GM19023 (cell line): ENCODE measurements around the gene ANO10.
A peak's percentile ranks its signal among the peaks of the same experiment; 100 is the strongest.
"Not testable (repeated sequence)": the region's sequence is repeated elsewhere in the genome, so short reads cannot be mapped to it uniquely, and the experiment has no call there.

Experiments
- ATAC-seq: cut with Tn5 transposase; IDR thresholded peaks from one replicate; pipeline ENCODE4 v1.9.1; 2021; ENCODE audit warnings: mild to moderate bottlenecking, moderate library complexity; ENCODE audit not compliant: unreplicated experiment

Gene ANO10

DNA sequence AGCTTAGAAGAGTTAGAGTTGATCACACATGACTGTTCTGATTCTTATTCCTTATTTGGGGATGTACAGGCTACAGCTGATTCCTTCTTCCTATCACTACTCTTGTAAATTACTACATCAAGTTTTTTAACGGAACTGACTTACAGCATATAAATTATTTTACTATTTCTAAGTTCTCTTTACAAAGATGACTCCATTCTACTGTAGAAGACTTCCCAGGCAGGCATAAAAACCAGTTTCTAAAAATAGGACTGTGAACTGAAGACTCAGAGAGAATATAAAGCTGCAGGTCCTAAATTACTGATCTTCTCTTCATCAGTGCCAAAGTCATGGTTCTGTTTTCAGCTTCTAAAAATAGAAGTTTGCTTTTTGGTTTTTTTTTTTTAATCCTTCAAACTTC lies 38.9 kb downstream of the ANO10 start:
- no peak for ATAC-seq

DNA sequence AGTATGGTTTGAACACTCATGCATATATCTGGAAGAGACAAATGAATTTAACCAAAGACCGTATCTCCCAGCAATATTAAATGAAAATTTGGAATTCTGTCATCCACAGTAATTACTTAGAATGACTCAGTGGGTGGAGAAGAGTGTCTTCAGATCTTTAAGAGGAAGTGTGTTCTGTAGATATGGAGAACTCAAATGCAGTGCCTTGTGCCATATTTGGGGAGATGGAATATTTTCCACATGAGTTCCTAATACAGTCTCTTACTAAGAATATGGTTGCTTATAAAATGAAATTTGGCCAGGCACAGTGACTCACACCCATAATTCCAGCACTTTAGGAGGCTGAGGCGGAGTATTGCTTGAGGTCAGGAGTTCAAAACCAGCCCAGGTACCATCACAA lies 40.5 kb downstream of the ANO10 start:
- no peak for ATAC-seq

DNA sequence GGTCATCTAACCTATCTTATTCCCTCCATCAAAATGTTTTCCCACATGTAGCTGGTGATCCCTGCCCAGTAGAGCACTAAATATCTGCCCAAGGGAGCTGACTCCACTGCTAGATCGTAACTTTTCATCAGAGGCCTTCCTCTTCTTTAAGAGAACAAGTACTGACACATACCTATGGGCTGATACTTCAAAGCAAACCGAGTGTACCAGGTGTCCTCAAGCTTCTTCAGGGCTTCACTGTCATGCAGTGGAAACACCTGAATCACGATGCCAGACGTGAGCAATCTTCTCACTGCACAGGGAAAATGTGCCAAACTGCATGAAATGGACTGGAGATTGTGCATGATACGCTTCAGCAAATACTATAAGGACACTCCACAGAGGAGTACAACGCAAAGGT lies 41.6 kb downstream of the ANO10 start:
- no peak for ATAC-seq

DNA sequence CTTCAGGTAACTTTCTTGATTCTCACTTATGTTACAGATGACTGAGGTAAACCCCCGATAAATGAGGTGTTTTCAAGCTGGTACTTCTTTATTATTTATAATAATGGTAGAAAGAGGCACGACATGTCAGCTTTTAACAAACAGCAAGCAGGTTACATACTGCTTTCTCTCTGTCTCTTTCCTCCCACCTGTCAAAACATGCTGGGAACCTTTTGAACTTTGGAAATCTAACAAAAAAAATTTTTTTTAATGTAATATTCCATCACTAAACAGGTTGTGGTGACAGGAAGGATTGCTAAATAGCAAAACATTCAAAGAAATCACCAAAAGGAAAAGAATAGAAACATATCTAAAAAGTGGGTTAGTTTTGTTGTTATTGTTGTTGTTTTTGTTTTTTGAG lies 48.2 kb downstream of the ANO10 start:
- ATAC-seq, result no peak

DNA sequence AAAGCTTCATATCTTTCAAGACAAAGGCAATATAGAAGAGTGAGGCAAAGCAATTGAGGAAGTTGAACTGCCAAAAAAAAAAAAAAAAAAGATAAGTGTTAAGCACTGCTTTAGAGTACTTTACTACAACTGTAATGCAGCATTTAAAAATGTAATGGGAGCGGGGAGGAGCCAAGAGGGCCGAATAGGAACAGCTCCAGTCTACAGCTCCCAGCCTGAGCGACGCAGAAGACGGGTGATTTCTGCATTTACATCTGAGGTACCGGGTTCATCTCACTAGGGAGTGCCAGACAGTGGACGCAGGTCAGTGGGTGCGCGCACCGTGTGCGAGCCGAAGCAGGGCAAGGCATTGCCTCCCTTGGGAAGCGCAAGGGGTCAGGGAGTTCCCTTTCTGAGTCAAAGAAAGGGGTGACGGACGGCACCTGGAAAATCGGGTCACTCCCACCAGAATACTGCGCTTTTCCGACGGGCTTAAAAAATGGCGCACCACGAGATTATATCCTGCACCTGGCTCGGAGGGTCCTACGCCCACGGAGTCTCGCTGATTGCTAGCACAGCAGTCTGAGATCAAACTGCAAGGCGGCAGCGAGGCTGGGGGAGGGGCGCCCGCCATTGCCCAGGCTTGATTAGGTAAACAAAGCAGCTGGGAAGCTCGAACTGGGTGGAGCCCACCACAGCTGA lies 56.0 kb downstream of the ANO10 start:
- ATAC-seq, result not testable (repeated sequence)

DNA sequence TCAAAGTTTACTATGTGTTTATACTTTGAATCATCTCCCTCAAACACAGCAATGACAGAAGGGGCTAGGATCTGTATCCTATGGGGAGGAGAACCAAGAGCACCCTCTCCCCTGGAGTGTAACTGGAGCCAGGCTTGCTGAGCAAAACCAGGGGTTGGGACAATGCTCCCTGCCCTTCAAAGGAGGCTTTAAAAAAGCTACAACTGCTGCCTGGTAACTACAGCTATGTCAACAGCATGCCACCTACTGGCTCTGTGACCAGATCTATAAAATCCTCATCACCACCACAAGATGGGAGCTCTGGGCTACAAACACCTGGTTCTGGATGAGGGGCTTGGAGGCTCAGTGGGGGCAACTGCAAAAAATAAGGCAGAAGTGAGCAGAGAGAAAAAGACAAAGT lies 61.9 kb downstream of the ANO10 start:
- ATAC-seq, result no peak

DNA sequence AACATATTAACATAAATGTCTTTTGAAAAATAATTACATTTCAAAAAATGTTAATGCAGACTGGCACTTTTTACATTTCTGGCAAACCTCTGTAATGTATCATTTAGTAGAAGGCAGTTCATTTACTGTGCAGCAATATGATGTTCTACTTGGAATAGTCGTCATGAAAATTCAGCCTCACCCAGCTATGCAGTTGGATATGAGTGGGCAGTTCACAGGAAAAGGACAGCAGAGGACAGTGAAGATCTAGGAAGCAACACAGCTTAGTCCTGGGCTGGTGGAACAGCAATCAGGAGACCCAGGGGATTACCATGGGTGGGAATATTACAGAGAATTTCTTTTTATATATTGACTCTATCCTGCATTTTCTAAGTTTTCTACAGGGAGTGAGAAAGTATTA lies 63.6 kb downstream of the ANO10 start:
- no peak for ATAC-seq

DNA sequence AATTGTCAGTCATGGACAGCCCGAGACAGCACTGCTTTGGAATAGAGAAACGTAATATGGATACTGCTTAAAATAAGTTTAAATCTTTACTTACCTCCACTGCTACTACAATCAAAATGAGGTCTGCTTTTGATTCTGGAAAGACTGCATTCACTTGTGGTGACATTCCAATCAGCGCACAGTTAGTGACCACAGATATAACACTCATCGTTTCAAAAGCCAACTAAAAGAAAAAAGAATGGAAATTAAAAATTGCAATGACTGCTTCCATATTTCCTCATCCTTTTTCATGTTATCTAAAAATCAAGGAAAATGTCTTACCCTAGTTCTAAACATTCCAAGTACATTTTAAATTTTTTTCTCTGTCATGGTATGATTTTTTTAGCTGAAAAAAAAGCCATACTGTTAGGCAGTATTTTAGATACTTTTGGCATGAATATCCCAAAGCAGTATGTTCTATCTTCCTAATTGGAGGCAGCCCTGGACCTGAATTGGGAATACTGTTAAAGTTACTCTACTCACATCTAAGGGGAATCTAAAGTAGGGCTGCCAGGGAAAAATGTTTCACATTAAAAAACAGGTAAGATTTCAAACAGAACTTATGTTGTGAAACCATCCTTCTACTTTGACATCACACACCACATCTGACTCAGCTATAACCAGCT lies 72.1 kb downstream of the ANO10 start:
- no peak for ATAC-seq

DNA sequence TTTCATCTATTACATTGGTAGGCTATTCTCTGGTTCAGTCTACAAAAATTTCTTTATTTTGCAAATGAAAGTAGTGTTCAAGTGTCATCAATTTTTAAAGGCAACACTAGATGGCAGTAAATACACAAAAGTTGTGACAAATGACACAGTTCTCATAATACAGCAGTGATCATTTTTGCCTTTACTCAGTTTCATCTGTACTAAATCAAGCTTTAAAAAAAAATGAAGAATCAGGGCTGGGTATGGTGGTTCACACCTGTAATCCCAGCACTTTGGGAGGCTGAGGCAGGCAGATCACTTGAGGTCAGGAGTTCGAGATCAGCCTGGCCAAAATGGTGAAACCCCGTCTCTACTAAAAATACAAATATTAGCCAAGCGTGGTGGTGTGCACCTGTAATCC lies 77.5 kb downstream of the ANO10 start:
- ATAC-seq, result not testable (repeated sequence)

DNA sequence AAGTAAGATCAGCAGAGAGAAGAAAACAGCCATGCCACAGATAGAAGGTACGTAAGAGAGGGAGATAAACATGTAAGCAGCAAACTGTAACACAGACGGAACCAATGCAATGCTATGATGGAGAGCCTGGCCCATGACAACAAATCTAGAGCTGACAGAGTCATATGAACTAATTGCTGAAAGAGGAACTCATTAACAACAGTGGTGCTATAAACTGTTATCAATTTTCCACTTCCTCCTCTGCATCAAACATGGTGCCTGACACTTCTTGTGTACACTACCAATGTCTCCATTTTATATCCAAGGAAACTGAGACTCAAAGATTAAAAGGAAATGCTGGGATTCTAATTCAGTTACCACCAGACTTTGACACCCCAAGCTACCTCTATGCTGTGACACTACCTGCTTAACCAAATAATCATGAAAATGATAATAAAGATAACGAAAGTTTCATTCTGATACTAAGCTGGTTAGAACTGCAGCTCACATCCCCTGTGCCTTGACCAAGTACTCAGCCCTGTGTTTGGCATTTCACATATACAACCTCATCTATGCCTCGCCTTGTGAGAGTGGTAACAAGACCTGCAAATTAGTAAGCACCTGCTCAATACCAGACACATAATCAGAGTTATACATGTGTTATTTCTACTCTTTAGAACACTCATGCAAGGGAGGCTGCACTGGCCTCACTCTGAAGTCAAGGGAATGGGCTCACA lies 79.3 kb downstream of the ANO10 start:
- ATAC-seq, result no peak

DNA sequence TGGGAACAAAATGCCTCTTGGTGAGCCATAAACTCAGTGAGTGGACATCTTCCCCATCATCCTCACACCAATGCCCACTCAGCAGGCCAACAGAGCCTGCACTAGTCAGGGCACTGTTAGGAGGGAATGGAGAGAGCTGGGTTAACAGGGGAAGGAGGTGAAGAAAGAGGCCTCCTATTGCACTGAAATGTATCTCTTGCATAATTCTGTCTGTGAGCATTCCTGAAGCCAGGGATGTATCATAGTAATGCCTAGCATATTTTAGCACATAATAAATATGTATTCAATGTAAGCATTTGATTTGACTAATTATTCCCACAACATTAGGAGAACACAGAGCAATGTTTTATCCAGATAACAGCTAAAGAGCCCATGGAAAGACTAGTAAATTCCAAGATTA lies 81.2 kb downstream of the ANO10 start:
- no peak for ATAC-seq

DNA sequence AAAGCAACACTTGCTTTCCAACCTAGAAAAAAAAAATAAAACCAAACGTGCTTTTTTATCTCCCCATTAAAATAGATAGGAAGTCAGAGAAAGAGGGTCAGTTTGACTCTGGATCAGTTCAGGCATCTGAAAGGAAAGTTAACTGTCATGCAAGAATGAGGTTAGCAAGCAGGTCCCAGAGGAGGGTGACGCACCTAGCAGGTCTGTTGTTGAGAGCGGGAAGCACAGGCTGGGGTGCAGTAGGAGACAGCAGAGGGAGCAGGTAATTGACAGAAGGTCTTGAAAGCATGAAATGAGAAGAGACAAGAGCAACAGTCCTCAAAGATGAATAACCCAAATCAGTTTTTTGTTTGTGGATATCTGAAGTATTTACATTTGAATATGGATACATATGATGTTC lies 82.5 kb downstream of the ANO10 start:
- no peak for ATAC-seq

DNA sequence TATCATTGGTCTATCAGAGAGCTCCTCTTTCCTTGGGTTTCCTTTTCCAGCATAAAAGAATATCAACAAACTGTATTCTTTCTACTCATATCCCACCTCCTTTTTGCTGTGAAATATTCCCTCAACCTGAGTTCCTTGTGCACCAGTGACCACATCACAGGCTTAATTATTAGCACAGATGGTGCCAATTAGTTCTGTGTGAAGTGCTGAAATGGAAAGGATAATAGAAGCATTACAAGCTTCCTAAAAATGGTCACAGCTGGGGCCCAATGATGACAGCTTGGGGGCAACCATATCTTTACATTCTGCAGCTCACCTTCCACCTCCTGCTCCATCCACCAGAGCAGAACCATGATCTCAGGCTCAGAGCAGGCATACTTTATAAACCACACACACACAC lies 84.6 kb downstream of the ANO10 start:
- no peak for ATAC-seq

DNA sequence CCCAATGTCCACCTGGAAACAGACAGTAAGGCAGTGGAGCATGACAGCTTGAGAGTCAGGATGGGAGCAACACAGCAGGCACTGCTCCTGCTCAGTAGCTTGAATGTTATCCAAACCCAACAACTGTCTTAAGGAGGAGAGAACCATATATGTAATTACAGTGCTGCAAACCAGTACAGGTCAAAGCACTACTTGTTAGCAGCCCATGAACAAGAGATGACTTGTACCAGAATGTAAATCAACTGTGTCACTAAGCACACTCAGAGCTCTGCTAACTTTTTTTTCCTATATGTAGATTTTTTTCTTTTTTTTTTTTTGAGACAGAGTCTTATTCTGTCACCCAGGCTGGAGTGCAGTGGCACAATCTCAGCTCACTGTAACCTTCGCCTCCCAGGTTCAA lies 87.1 kb downstream of the ANO10 start:
- ATAC-seq, result no peak

DNA sequence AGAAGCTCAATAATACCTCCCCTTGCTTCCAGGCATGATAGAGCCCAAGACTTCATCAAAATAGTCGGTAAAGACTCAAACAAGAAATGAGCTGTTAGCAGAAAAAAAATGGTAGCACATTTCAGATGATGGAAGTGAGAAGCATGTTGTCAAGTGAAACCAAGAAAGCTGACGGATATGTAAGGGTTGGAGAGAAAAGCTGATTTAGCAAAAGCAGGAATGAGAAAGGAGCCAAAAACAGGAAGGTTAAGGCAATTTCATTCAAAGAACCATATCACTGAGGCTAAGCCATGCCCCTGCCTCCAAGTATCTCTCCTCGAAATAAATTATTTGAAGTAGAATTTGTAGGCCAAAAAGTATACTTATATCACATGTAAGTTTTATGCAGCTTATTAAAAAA lies 88.8 kb downstream of the ANO10 start:
- ATAC-seq, result no peak

DNA sequence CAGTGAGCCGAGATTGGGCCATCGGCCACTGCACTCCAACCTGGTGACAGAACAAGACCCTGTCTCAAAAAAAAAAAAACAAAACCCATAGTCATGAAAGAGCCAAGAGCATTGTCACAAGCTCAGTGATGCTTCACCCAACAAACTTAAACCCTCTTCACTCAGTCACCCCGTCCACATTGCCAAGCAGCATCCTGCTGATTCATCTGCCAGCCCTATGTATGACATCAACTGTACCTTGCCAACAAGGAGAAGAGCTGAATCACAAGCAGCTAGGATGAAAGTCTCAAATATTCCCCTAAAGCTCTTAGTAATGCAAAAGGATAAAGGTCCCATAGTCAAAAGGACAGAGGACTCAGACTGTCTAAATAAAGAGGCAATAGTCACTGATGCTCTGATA lies 90.0 kb downstream of the ANO10 start:
- ATAC-seq, result no peak

DNA sequence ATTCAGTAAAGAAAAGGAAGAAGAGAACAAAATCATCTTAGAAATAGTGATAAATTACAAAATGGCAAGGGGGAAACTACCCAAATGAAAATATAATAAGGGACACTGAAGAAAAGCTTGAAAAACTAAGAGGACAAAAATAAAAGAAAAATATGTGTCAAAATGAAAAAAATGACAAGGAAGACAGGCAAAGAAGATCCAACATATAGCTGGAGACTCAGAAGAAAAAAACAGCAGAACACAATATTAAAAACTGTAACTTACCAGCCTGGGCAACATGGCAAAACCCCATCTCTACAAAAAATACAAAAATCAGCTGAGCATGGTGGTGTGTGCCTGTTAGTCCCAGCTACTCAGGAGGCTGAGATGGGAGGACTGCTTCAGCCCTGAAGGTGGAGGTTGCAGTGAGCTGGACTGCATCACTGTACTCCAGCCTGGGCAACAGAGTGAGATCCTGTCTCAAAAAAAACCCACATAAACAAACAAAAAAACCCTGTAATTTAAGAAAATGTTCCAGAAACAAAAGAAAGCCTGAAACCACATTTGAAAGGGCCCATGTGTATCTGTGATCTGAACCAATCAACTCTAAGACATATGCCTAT lies 93.2 kb downstream of the ANO10 start:
- no peak for ATAC-seq

DNA sequence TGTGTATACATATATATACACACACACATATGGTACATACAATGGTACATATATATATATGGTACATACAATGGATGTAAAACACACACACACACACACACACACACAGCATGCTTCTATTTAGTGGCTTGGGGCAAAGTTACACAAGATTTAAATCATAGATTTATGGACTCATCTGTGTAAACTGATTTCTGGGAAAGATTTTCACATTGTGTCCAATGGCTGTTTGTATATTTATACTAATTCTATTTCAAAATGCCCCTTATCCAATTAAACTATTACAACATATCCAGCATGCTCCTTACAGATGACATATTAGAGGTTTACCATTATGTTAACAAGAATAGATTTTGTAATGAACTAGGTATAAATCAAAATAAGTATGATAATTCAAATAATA lies 94.9 kb downstream of the ANO10 start:
- no peak for ATAC-seq

DNA sequence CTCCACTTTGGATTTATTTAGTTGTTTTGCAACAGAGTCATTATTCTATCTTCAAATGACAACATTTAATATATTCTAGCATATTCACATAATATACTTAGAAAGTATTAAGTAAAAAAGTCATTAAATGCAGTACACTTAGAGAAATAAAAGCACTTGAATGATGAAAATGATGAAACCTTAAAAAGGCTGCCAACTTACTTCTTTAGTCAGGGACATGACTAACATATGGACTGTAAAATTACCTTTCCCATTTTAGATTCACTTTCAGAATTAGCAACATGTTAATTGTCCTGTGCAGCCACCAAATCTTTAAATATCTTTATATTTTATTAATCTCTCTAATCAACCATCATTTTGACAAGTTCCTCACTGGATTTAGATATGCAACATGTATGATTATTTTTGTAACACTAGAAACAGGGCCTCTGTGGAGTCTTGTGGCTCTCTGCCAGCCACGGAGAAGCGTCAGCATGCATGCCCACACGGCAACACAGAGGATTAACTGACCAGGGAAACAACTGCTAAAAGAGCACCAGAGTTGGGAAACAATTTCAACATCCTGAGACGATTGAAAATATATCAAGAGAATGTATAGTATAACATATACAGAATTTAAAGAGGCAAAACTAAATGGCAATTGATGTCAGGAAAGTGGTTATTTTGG lies 95.7 kb downstream of the ANO10 start:
- no peak for ATAC-seq

DNA sequence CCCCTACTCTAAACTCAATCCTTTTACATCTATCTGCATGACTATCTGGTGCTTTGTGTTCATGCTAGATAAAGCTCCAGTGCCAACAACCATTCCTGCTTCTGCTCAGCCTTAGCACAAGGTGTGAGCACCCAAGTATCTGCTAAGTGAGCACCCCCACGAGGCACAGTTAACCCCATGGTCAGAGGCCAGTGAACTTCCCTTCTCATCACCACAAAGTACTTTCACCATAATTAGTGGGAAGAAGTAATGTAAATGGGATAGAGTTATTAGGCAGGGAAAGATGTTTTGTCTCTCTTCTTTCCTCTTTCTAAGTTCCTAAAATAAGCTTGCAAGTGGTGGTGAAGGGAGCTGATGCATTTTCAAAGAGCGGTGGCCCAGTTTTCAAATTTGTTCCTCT lies 96.4 kb downstream of the ANO10 start:
- no peak for ATAC-seq

DNA sequence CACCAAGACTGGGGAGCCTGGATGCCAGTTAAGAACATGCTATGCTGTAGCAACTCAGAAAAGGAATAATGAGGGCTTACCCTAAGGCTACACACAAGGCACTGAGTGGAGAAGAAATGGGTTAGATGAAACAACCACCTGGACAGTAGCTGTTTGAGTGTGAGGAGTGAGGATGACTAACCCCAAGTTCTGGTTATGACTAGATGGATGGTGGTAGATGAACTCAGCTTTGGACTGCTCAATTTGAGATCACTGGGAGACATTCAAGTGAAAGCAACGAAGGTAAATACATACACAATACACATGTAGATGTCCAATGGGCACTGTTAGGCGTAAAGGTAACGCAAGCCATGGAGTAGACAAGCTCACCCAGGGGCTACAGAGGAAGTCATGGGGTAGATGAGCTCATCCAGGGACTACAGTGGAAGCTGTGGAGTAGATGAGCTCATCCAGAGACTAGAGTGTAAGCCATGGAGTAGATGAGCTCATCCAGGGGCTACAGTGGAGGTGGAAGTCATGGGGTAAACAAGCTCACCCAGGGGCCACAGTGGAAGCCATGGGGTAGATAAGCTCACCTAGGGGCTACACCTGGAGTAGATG lies 98.3 kb downstream of the ANO10 start:
- peak; percentile 91 for ATAC-seq
